H1 (cell line): ENCODE data around the gene PSME2. TPM values are rescaled to one million over a fixed set of nuclear protein-coding genes. Genes with fewer than 3 reads are reported as not detected.

ENCODE experiments used
- BACH1 ChIP-seq: IDR thresholded peaks from 2 replicates; pipeline ENCODE4 v1.6.1; 2012; ENCODE audit warnings: low read length, improper control_type of control experiment
- BCL11A ChIP-seq, 2 experiments: IDR thresholded peaks; one replicate each; pipeline ENCODE4 v1.6.1; 2011; ENCODE audit warnings: low read depth in 2 of 2, low read length in 2 of 2, mild to moderate bottlenecking in 2 of 2
- EP300 ChIP-seq, 2 experiments: IDR thresholded peaks; 1 replicate in 1 of 2; 2 replicates in 1 of 2; pipeline ENCODE4 v1.6.1; 2011 to 2012; ENCODE audit warnings: low read depth in 2 of 2, low read length in 2 of 2, mild to moderate bottlenecking in 2 of 2, borderline replicate concordance in 1 of 2, inconsistent platforms in 1 of 2, moderate library complexity in 1 of 2
- HDAC2 ChIP-seq, 2 experiments: fragments of 300-600 bp in 1 of 2; sonication (generic) in 1 of 2; IDR thresholded peaks; 2 replicates each; pipeline ENCODE4 v1.6.1; 2011 to 2012; ENCODE audit warnings: low read depth in 2 of 2, low read length in 2 of 2, mild to moderate bottlenecking in 2 of 2, moderate library complexity in 2 of 2, borderline replicate concordance in 1 of 2, inconsistent platforms in 1 of 2
- RAD21 ChIP-seq, 2 experiments: IDR thresholded peaks in 1 of 2; conservative IDR thresholded peaks in 1 of 2; 2 replicates each; pipeline ENCODE4 v1.6.1; 2011; ENCODE audit warnings: low read depth in 2 of 2, low read length in 2 of 2, improper control_type of control experiment in 1 of 2, inconsistent platforms in 1 of 2, mild to moderate bottlenecking in 1 of 2, moderate library complexity in 1 of 2
- RFX5 ChIP-seq: IDR thresholded peaks from 2 replicates; pipeline ENCODE4 v1.6.1; 2011; ENCODE audit warnings: low read depth, low read length, improper control_type of control experiment, borderline replicate concordance
- SAP30 ChIP-seq: fragments of 300-600 bp; sonication (generic); IDR thresholded peaks from 2 replicates; pipeline ENCODE4 v1.7.1; 2012; ENCODE audit warnings: low read length, moderate library complexity, mild to moderate bottlenecking, inconsistent platforms; ENCODE audit not compliant: insufficient read depth, insufficient replicate concordance
- polyA plus RNA-seq, 7 experiments: library from polyadenylated mRNA; depleted of rRNA in 3 of 7; stranded (reverse) in 5 of 7; unstranded in 2 of 7; fragments of >200 nt in 5 of 7; fragments of 200-250 nt in 2 of 7; gene quantifications; 1 replicate in 5 of 7; 2 replicates in 1 of 7; 4 replicates in 1 of 7; pipeline versions ENCODE4 v1.2.1 to v1.2.3, GENCODE V29; 2011 to 2013; ENCODE audit warnings: missing spikeins in 2 of 7, mixed read lengths in 2 of 7
- total RNA-seq: library from RNA; stranded (reverse); fragmentation: NEBNext Ultra II Directional; extraction: Animal tissue kit (Norgen Biotek cat#: 25700); gene quantifications from 2 replicates; pipeline ENCODE4 v1.2.1, GENCODE V29; 2021
- TF ChIP-seq, protein P1 (sequence below): IDR thresholded peaks from 2 replicates; pipeline ENCODE4 v1.6.1; 2011; ENCODE audit warnings: low read length, improper control_type of control experiment
- TF ChIP-seq, protein P2 (sequence below): IDR thresholded peaks from 2 replicates; pipeline ENCODE4 v1.6.1; 2012; ENCODE audit warnings: inconsistent platforms

The PSME2 gene
- total and polyA plus RNA-seq, 2 of the 8 experiments (the other 6 are each of a cell fraction or from before 2014, with no cell fraction given), result 71.8 to 111 TPM

DNA sequence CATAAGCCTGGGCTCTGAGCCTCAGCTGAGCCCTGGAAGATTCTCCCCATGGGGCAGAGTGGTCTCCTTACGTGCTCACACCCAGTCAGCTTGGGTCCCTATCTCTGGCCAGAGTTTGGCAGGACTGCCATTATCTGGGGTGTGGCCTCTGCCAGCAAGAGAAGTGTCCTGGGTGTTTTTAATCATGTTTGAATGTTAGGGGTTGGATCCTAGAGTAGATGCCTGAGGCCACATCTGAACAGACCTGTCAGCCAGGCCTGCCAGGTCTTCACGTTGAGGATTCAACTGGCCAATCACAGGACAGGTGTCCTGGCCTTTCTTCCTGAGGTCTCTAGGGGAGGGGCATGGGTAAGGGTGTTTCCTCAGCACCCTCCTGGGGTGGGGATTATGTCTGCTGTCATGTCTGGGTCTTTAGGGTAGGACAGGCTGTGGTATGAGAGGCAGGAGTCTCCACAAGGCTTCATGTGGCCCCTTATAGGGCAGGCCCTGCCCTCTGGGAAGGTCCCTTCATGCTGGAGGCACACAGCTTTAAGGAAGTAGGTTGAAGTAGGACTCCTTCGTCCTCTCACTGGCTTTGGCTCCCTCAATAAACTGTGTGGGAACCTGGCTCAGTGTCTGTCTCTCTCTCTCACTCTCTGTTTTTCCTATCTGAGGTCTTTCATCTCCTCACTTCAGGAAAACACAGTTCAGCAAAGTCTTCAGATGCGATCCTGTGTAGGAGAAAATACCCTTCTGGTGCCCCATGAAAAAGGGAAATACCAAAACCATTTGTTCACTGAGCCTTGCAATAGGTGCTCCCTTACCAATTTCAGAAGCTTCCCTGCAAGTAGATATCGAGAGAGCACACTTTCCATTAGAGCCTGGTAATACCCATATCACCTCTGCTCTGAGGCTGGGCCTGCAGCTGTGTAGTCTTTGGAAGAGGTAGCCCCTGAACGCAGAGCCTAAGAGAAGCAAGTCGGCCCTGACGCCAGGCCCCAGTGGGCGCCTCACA is 22.7 kb downstream of the PSME2 start (continued):
- TF ChIP-seq, protein P1, sequence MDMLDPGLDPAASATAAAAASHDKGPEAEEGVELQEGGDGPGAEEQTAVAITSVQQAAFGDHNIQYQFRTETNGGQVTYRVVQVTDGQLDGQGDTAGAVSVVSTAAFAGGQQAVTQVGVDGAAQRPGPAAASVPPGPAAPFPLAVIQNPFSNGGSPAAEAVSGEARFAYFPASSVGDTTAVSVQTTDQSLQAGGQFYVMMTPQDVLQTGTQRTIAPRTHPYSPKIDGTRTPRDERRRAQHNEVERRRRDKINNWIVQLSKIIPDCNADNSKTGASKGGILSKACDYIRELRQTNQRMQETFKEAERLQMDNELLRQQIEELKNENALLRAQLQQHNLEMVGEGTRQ, result no peak
- TF ChIP-seq EP300 (IDR thresholded peaks at IDR 0.05; ENCODE audit: borderline replicate concordance in 1 of 2, low read depth in 2 of 2, low read length in 2 of 2), result no peak
- TF ChIP-seq BACH1, result no peak
- TF ChIP-seq, protein P2, sequence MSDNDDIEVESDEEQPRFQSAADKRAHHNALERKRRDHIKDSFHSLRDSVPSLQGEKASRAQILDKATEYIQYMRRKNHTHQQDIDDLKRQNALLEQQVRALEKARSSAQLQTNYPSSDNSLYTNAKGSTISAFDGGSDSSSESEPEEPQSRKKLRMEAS, result no peak
- no peak for TF ChIP-seq BCL11A (IDR thresholded peaks at IDR 0.05; ENCODE audit: low read depth in 2 of 2, low read length in 2 of 2)
- TF ChIP-seq HDAC2 (IDR thresholded peaks at IDR 0.05; ENCODE audit: borderline replicate concordance in 1 of 2, low read depth in 2 of 2, low read length in 2 of 2), result no peak
- no peak for TF ChIP-seq SAP30
- no peak for TF ChIP-seq RAD21 (IDR thresholded peaks at IDR 0.05 in 1 of 2, conservative IDR thresholded peaks at IDR 0.05 in 1 of 2; ENCODE audit: low read depth in 2 of 2, low read length in 2 of 2)
- TF ChIP-seq RFX5, result no peak
